ENCODE measurements around the gene C7.

The C7 gene

GRCh38 chr5:40916226-40916625 lies 6.9 kb downstream of the C7 start:
- no peak for DNase-seq

- no peak for DNase-seq
Observed at GRCh38 chr5:40928886-40929448, 19.7 kb downstream of the C7 start.

- no peak for DNase-seq
Observed at GRCh38 chr5:40932766-40933165, 23.5 kb downstream of the C7 start.

DNA sequence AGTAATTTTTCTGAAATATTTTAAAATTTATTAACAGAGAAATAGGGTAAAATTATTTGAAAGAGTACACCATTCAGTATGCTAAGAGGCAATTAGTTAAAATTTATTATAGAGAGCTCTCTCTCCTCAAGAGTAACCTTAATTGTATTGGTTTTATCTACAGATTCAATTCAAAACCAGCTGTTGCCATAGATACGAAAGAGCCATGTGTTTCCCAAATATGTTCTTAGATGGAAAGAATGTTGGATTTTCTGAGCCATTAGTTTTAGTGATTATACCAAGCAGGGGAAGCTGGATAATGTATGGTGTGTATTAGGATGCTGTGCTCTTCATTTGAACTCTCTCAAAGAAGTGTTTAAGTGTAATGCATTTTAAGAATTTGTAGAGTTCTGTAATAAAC lies 27.8 kb downstream of the C7 start:
- DNase-seq = no peak

GRCh38 chr5:40939753-40940152 lies 30.5 kb downstream of the C7 start:
- DNase-seq = no peak

- DNase-seq = no peak
Observed at GRCh38 chr5:40945111-40945510, 35.8 kb downstream of the C7 start.

DNA sequence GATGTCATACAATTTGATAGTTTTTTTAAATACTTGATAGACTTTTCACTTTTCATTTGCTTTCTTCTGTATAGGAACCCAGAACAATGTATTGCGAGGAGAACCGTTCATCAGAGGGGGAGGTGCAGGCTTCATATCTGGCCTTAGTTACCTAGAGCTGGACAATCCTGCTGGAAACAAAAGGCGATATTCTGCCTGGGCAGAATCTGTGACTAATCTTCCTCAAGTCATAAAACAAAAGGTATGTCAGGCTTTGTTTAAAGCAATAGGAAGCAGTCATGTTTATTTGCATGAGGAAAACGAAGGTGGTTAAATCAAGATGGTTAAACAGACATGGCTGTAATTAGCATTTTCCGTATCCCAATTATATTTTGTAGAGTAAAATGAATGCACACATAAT lies 46.0 kb downstream of the C7 start:
- no peak for DNase-seq

DNA sequence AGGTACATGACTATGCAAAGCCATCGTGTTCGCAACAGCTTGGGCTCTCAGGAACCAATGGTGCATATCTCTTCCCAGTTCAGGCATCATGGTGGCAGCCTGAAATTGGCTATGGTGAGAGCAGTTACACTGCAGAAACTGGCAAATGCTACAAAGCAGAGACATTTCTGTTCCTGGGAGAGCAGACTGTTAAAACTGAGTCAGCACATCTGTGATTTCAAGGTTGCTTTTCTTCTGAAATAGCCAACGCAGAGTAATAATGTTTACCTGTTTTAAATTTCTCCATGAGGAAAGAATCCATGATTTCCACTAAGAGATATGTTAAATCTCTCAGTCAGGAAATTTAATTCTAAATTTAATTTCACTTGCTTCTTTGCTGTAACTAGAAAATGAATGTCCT lies 47.8 kb downstream of the C7 start:
- DNase-seq = no peak

GRCh38 chr5:40958811-40959210 lies 49.5 kb downstream of the C7 start:
- DNase-seq = no peak

- no peak for DNase-seq
Observed at GRCh38 chr5:40960037-40960436, 50.7 kb downstream of the C7 start.

DNA sequence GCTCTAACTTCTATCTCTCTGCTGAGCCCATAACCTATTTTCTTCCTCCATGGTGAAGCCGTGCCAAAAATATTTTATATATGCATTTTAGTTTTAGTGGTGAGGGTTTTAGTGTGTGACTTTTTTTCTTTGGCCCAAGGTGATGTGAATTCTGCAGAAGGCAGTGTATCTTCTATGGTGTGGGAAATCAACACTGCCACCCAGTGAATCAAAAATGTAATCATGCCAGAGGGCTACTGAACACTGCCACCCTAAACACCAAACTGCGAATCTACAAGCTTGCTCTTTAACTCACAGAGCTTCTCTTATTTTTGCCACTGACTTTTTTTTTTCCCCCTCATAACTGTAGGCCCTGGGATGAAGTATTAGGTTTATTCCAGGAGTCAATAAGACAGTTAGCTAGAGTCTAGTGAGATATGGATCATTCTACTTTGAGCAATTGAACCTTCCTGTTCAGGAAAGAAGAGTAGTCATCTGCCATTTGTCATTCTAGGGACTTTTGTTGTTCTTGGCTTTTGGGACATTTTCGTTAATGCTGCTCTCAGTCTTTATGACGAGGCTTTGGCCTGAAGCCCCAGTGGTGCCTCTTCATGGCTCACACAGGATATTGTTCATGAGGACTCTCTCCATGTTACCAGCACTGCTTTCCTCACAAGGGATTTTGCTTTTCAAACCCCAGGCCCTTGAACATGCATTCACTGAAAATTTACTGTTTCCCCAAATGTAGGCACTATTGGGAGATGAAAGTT lies 53.1 kb downstream of the C7 start:
- DNase-seq = no peak

DNA sequence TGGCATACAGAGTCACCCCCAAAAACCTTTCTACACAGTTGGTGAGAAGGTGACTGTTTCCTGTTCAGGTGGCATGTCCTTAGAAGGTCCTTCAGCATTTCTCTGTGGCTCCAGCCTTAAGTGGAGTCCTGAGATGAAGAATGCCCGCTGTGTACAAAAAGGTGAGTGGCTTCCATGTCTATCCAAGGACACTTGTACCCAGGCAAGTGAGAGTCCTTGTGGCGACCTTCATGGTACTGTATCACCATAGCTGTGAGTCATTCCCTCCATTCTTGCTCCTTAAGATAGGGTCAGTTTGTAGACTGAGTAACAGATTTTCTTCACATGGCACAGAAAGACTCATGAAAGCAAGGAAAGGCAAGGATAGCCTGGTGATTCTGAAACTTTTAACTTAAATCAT lies 63.1 kb downstream of the C7 start:
- no peak for DNase-seq

GRCh38 chr5:40973364-40974004 lies 64.2 kb downstream of the C7 start:
- no peak for DNase-seq

- no peak for DNase-seq
Observed at GRCh38 chr5:40976041-40976440, 66.7 kb downstream of the C7 start.

- DNase-seq = no peak
Observed at GRCh38 chr5:40976836-40977235, 67.5 kb downstream of the C7 start.

GRCh38 chr5:40981420-40981819 lies 72.1 kb downstream of the C7 start:
- no peak for DNase-seq

GRCh38 chr5:40983781-40984180 lies 74.5 kb downstream of the C7 start:
- no peak for DNase-seq

- DNase-seq = no peak
Observed at GRCh38 chr5:40984884-40985283, 75.6 kb downstream of the C7 start.

- DNase-seq = no peak
Observed at GRCh38 chr5:40985501-40985900, 76.2 kb downstream of the C7 start.

DNA sequence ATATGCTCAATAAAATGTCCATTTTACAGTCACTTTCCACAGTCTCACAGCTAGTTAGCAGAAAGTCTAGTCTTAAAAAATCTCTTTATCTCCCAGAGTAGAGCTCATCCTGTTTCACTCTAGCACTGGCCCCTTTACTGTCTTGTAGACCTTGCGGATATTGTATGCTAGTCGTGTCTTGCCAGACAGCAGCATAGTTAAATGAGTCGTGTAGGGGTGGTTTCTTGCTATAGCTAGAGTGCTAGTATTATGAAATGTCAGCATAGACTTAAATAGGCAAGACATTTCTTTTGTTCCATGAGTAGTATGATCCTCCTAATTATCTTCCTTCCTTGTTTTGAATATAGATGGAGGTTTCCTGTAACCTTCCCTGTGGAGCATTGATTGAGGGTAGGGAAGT lies 77.4 kb downstream of the C7 start:
- no peak for DNase-seq

DNA sequence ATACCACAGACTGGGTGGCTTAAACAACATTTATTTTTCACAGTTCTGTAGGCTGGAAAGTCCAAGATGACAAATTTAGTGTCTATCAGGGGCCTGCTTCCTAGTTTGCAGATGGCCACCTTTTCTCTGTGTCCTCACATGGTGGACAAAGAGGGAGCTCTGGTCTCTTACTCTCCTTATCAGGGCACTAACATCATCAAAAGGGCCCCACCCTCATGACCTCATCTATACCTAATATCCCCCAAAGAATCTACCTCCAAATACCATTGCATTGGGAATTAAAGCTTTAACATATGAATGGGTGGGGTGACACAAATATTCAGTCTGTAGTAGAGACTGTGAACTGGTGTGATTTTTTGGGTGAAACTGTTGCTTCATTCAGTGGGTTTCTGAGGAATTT lies 78.1 kb downstream of the C7 start:
- DNase-seq = no peak

- no peak for DNase-seq
Observed at GRCh38 chr5:40988746-40989510, 79.6 kb downstream of the C7 start.

Measured in anterior cingulate cortex (tissue), 58 donors.